Mesenchymal stem cell (in vitro differentiated cells and primary cell): Measurements from ENCODE around the gene TYRP1.

Experiments
- DNase-seq: peaks from one replicate; pipeline ENCODE4 v3.0.0-alpha.2; 2013
- H2AFZ ChIP-seq: one replicate; pipeline ENCODE4 v1.6.1; 2013; ENCODE audit warnings: low read depth, mild to moderate bottlenecking, control low read depth, inconsistent platforms, low read length, moderate library complexity
- H2AK5ac ChIP-seq: 2 replicates; pipeline ENCODE4 v1.6.1; 2013; ENCODE audit warnings: low read length, moderate library complexity, mild to moderate bottlenecking, inconsistent platforms; ENCODE audit not compliant: severe bottlenecking
- H2BK120ac ChIP-seq: one replicate; pipeline ENCODE4 v1.6.1; 2013; ENCODE audit warnings: low read depth, mild to moderate bottlenecking, inconsistent platforms, low read length, moderate library complexity
- H2BK12ac ChIP-seq, 2 experiments: one replicate each; pipeline ENCODE4 v1.6.1; 2013; ENCODE audit warnings: inconsistent platforms in 2 of 2, low read length in 2 of 2, mild to moderate bottlenecking in 2 of 2, moderate library complexity in 2 of 2, control low read depth in 1 of 2
- H2BK15ac ChIP-seq: one replicate; pipeline ENCODE4 v1.6.1; 2013; ENCODE audit warnings: mild to moderate bottlenecking, low read depth, inconsistent platforms; ENCODE audit not compliant: poor library complexity, severe bottlenecking
- H2BK5ac ChIP-seq: 2 replicates; pipeline ENCODE4 v1.6.1; 2013; ENCODE audit warnings: low read depth, mild to moderate bottlenecking, low read length, control low read depth, inconsistent platforms; ENCODE audit not compliant: poor library complexity, severe bottlenecking
- H3K14ac ChIP-seq, 2 experiments: one replicate each; pipeline ENCODE4 v1.6.1; 2013; ENCODE audit warnings: inconsistent platforms in 2 of 2, low read length in 2 of 2, control low read depth in 1 of 2, mild to moderate bottlenecking in 1 of 2, moderate library complexity in 1 of 2
- H3K18ac ChIP-seq, 2 experiments: one replicate each; pipeline ENCODE4 v1.6.1; 2013; ENCODE audit warnings: inconsistent platforms in 2 of 2, low read length in 2 of 2, control low read depth in 1 of 2, low read depth in 1 of 2, mild to moderate bottlenecking in 1 of 2
- H3K23ac ChIP-seq, 2 experiments: one replicate each; pipeline ENCODE4 v1.6.1; 2013; ENCODE audit warnings: inconsistent platforms in 2 of 2, low read length in 2 of 2, mild to moderate bottlenecking in 2 of 2, moderate library complexity in 2 of 2, control low read depth in 1 of 2
- H3K27ac ChIP-seq: 2 replicates; pipeline ENCODE4 v1.5.1; 2013; ENCODE audit warnings: mild to moderate bottlenecking, moderate library complexity, low read length, control low read depth, inconsistent platforms; ENCODE audit not compliant: poor library complexity, severe bottlenecking
- H3K27me3 ChIP-seq, 2 experiments: 2 replicates each; pipeline versions ENCODE4 v1.6.1 to v1.7.0; 2013; ENCODE audit warnings: low read length in 2 of 2, mild to moderate bottlenecking in 2 of 2, moderate library complexity in 2 of 2, control low read depth in 1 of 2, inconsistent platforms in 1 of 2; ENCODE audit not compliant: control insufficient read depth in 1 of 2, insufficient read depth in 1 of 2
- H3K36me3 ChIP-seq, 2 experiments: 2 replicates each; pipeline versions ENCODE4 v1.6.1 to v1.7.0; 2013; ENCODE audit warnings: low read length in 2 of 2, control low read depth in 1 of 2, inconsistent platforms in 1 of 2, low read depth in 1 of 2, mild to moderate bottlenecking in 1 of 2; ENCODE audit not compliant: insufficient read depth in 2 of 2, control insufficient read depth in 1 of 2
- H3K4ac ChIP-seq, 2 experiments: one replicate each; pipeline ENCODE4 v1.6.1; 2013; ENCODE audit warnings: inconsistent platforms in 2 of 2, low read length in 2 of 2, mild to moderate bottlenecking in 2 of 2, moderate library complexity in 2 of 2, control low read depth in 1 of 2, low read depth in 1 of 2
- H3K4me1 ChIP-seq: 2 replicates; pipeline ENCODE4 v1.6.1; 2013; ENCODE audit warnings: low read depth, low read length, control low read depth; ENCODE audit not compliant: control insufficient read depth, insufficient read depth
- H3K4me2 ChIP-seq: 2 replicates; pipeline ENCODE4 v1.6.1; 2013; ENCODE audit warnings: low read length, mild to moderate bottlenecking, inconsistent platforms; ENCODE audit not compliant: poor library complexity, severe bottlenecking
- H3K4me3 ChIP-seq, 2 experiments: 2 replicates each; pipeline versions ENCODE4 v1.5.1 to v1.7.0; 2013; ENCODE audit warnings: low read length in 2 of 2, mild to moderate bottlenecking in 2 of 2, control low read depth in 1 of 2, low read depth in 1 of 2; ENCODE audit not compliant: insufficient read depth in 1 of 2
- H3K79me1 ChIP-seq: replicated peaks from 2 replicates; pipeline ENCODE4 v1.6.1; 2013; ENCODE audit warnings: mild to moderate bottlenecking, control low read depth, low read length, inconsistent platforms; ENCODE audit not compliant: poor library complexity, severe bottlenecking
- H3K9ac ChIP-seq: 2 replicates; pipeline ENCODE4 v1.7.0; 2013; ENCODE audit warnings: mild to moderate bottlenecking, low read length, moderate library complexity
- H3K9me3 ChIP-seq: 2 replicates; pipeline ENCODE4 v1.7.0; 2013; ENCODE audit warnings: mild to moderate bottlenecking, low read length; ENCODE audit not compliant: control insufficient read depth
- H4K8ac ChIP-seq: one replicate; pipeline ENCODE4 v1.6.1; 2013; ENCODE audit warnings: inconsistent platforms, mild to moderate bottlenecking, low read length, moderate library complexity
- H4K91ac ChIP-seq: one replicate; pipeline ENCODE4 v1.6.1; 2013; ENCODE audit warnings: mild to moderate bottlenecking, low read length, inconsistent platforms
- WGBS: methylation state at CpG from one replicate; pipeline ENCODE4 v1.1.7; 2013; ENCODE audit warnings: mixed read lengths; 5-methylcytosine and 5-hydroxymethylcytosine counted together

TYRP1 gene

GRCh38 chr9:12732971-12733370, 39.8 kb downstream of the TYRP1 start:
- Histone ChIP-seq H3K9me3 (peaks cover 3% of the 10 kb centered on the region), H3K27me3 (no peaks in the 10 kb centered on the region), H2AK5ac (no peak overlapping the region), H3K4me2 (no peak overlapping the region), H2BK15ac (no peak overlapping the region), H2AFZ (no peak overlapping the region), H2BK12ac (no peak overlapping the region), H4K91ac (no peak overlapping the region), H3K4ac (no peak overlapping the region), H3K4me3 (no peak overlapping the region), H2BK120ac (no peak overlapping the region), H3K14ac (no peak overlapping the region), H3K18ac (no peak overlapping the region), H3K79me1 (no peaks in the 10 kb centered on the region), H3K23ac (no peak overlapping the region), H2BK5ac (no peak overlapping the region), H3K9ac (no peak overlapping the region), H4K8ac (no peak overlapping the region), H3K4me1 (no peaks in the 10 kb centered on the region), H3K36me3 (no peaks in the 10 kb centered on the region), H3K27ac (no peak overlapping the region)
- no peak for DNase-seq
- WGBS, result 74% methylated on average over 3 of the region's 3 CpGs

- Histone ChIP-seq H2AK5ac (no peak overlapping the region), H3K4ac (no peak overlapping the region), H3K9ac (no peak overlapping the region), H3K79me1 (no peaks in the 10 kb centered on the region), H3K9me3 (peaks cover 3% of the 10 kb centered on the region), H2BK120ac (no peak overlapping the region), H3K4me1 (peaks cover 2% of the 10 kb centered on the region), H4K91ac (no peak overlapping the region), H3K27ac (no peak overlapping the region), H2BK5ac (no peak overlapping the region), H2BK12ac (no peak overlapping the region), H3K14ac (no peak overlapping the region), H2BK15ac (no peak overlapping the region), H4K8ac (no peak overlapping the region), H3K18ac (no peak overlapping the region), H3K27me3 (no peaks in the 10 kb centered on the region), H2AFZ (no peak overlapping the region), H3K4me3 (no peak overlapping the region), H3K4me2 (no peak overlapping the region), H3K23ac (no peak overlapping the region), H3K36me3 (no peaks in the 10 kb centered on the region)
- WGBS, result 79% methylated on average over 3 of the region's 3 CpGs
- no peak for DNase-seq
These were observed 42.5 kb downstream of the TYRP1 start for GRCh38 chr9:12735665-12736064.

- Histone ChIP-seq H3K9ac (no peak overlapping the region), H4K8ac (no peak overlapping the region), H2AFZ (no peak overlapping the region), H3K4me3 (no peak overlapping the region), H3K36me3 (no peaks in the 10 kb centered on the region), H2BK15ac (no peak overlapping the region), H3K18ac (no peak overlapping the region), H3K79me1 (no peaks in the 10 kb centered on the region), H2AK5ac (no peak overlapping the region), H3K9me3 (peaks cover 3% of the 10 kb centered on the region), H2BK5ac (no peak overlapping the region), H3K14ac (no peak overlapping the region), H3K23ac (no peak overlapping the region), H3K4me2 (no peak overlapping the region), H4K91ac (no peak overlapping the region), H3K4ac (no peak overlapping the region), H2BK12ac (no peak overlapping the region), H3K27ac (no peak overlapping the region), H3K4me1 (peaks cover 2% of the 10 kb centered on the region), H2BK120ac (no peak overlapping the region), H3K27me3 (no peaks in the 10 kb centered on the region)
- DNase-seq, result no peak
- WGBS, result no CpG with 5 or more reads among the region's 1 CpG
These were observed 44.7 kb downstream of the TYRP1 start for GRCh38 chr9:12737871-12738270.

- Histone ChIP-seq H3K4me3 (no peak overlapping the region), H3K9me3 (peaks cover 3% of the 10 kb centered on the region), H3K4me1 (peaks cover 2% of the 10 kb centered on the region), H4K8ac (no peak overlapping the region), H4K91ac (no peak overlapping the region), H3K4me2 (no peak overlapping the region), H3K36me3 (no peaks in the 10 kb centered on the region), H3K27ac (no peak overlapping the region), H2BK5ac (no peak overlapping the region), H3K4ac (no peak overlapping the region), H3K9ac (no peak overlapping the region), H2AK5ac (no peak overlapping the region), H2BK15ac (no peak overlapping the region), H2BK120ac (no peak overlapping the region), H3K79me1 (no peaks in the 10 kb centered on the region), H3K27me3 (no peaks in the 10 kb centered on the region), H2BK12ac (no peak overlapping the region), H2AFZ (no peak overlapping the region), H3K23ac (no peak overlapping the region), H3K18ac (no peak overlapping the region), H3K14ac (no peak overlapping the region)
- peak; percentile 46 for DNase-seq
These were observed 45.9 kb downstream of the TYRP1 start for GRCh38 chr9:12739014-12739652.
